GM12878 (cell line): Measurements from ENCODE around the gene CREB3L1. TPM values are rescaled to one million over a fixed set of nuclear protein-coding genes. Genes with fewer than 3 reads are reported as not detected.

Experiments
- ATAC-seq: fragments of 200-7000 bp; cut with Tn5 transposase; 3 replicates; pipeline ENCODE4 v1.9.1; 2020; ENCODE audit warnings: mild to moderate bottlenecking, moderate library complexity
- BruUV-seq: library from RNA; stranded (reverse); fragments of 400-500 nt; replicated peaks from 2 replicates; lab custom pipeline; 2021; lab: Mats Ljungman, UMichigan
- CTCF ChIA-PET: fragments of 300-600 bp; sonication (Branson Sonifier 250); formaldehyde crosslinking; extraction: SDS; loops from one replicate; lab custom pipeline; 2021; ENCODE audit warnings: inconsistent platforms; lab: Yijun Ruan, JAX
- POLR2A ChIA-PET: fragments of 350-600 bp; formaldehyde crosslinking; extraction: SDS; loops from one replicate; lab custom pipeline; 2021; ENCODE audit warnings: inconsistent platforms; lab: Charles Lee
- RAD21 ChIA-PET: fragments of 300-600 bp; sonication (Branson Sonifier 250); formaldehyde crosslinking; loops from one replicate; lab custom pipeline; 2023; ENCODE audit warnings: antibody characterized with exemption; ENCODE audit not compliant: unreplicated experiment; lab: Charles Lee
- SMC1A ChIA-PET: fragments of 300-600 bp; sonication (Branson Sonifier 250); formaldehyde crosslinking; loops from one replicate; lab custom pipeline; 2023; ENCODE audit not compliant: unreplicated experiment, uncharacterized antibody; lab: Charles Lee
- DNase-seq: peaks from one replicate; pipeline ENCODE4 v3.0.0-alpha.2; 2011; ENCODE audit warnings: low read depth, low spot score
- FAIRE-seq: peaks from 3 replicates; lab custom pipeline; 2011; peaks lifted over from hg19 to GRCh38; lab: Jason Lieb, UNC
- H2AFZ ChIP-seq: 2 replicates; pipeline ENCODE4 v1.6.0; 2011; ENCODE audit warnings: low read depth, low read length, control low read depth; ENCODE audit not compliant: control insufficient read depth
- H3K27ac ChIP-seq: 2 replicates; pipeline ENCODE4 v1.5.1; 2011; ENCODE audit warnings: control low read depth; ENCODE audit not compliant: control insufficient read depth, insufficient read depth
- H3K27me3 ChIP-seq, 2 experiments: replicated peaks in 1 of 2; 2 replicates each; pipeline versions ENCODE4 v1.6.0 to v1.6.1; 2011; ENCODE audit warnings: low read length in 1 of 2; ENCODE audit not compliant: control insufficient read depth in 2 of 2, insufficient read depth in 2 of 2
- H3K36me3 ChIP-seq, 2 experiments: 2 replicates each; pipeline ENCODE4 v1.5.1; 2011; ENCODE audit warnings: low read length in 1 of 2; ENCODE audit not compliant: control insufficient read depth in 2 of 2, insufficient read depth in 2 of 2
- H3K4me1 ChIP-seq: 2 replicates; pipeline ENCODE4 v1.6.1; 2011; ENCODE audit warnings: mild to moderate bottlenecking, low read length, moderate library complexity, mixed read lengths; ENCODE audit not compliant: control insufficient read depth, insufficient read depth
- H3K4me2 ChIP-seq: 2 replicates; pipeline ENCODE4 v1.6.0; 2011; ENCODE audit warnings: control low read depth; ENCODE audit not compliant: control insufficient read depth, insufficient read depth
- H3K4me3 ChIP-seq: fragments of 200-600 bp; sonication (generic); 2 replicates; pipeline ENCODE4 v1.5.1; 2016
- H3K79me2 ChIP-seq: 2 replicates; pipeline ENCODE4 v1.6.0; 2011; ENCODE audit warnings: low read length; ENCODE audit not compliant: control insufficient read depth, insufficient read depth
- H3K9ac ChIP-seq: 2 replicates; pipeline ENCODE4 v1.8.0; 2011; ENCODE audit warnings: low read length, control low read depth, mixed read lengths; ENCODE audit not compliant: control insufficient read depth, insufficient read depth
- H3K9me3 ChIP-seq: replicated peaks from 3 replicates; pipeline ENCODE4 v1.5.1; 2011; ENCODE audit warnings: mild to moderate bottlenecking, low read length; ENCODE audit not compliant: control insufficient read depth, insufficient read depth
- H4K20me1 ChIP-seq: 2 replicates; pipeline ENCODE4 v1.6.0; 2011; ENCODE audit not compliant: control insufficient read depth, insufficient read depth
- CEBPZ ChIP-seq: fragments of 150-350 bp; IDR thresholded peaks from 2 replicates; pipeline ENCODE4 v1.6.1; 2016; ENCODE audit warnings: low read depth, low read length
- DPF2 ChIP-seq: fragments of 450-650 bp; IDR thresholded peaks from 2 replicates; pipeline ENCODE4 v1.6.1; 2017; ENCODE audit warnings: mild to moderate bottlenecking
- EGR1 ChIP-seq, 2 experiments: IDR thresholded peaks; 1 replicate in 1 of 2; 2 replicates in 1 of 2; pipeline ENCODE4 v1.6.1; 2011 to 2012; ENCODE audit warnings: low read depth in 2 of 2, low read length in 2 of 2, borderline replicate concordance in 1 of 2, mild to moderate bottlenecking in 1 of 2, moderate library complexity in 1 of 2
- IKZF1 ChIP-seq: fragments of 450-650 bp; conservative IDR thresholded peaks from 2 replicates; pipeline ENCODE4 v1.6.1; 2017; ENCODE audit warnings: antibody characterized with exemption, mild to moderate bottlenecking
- JUND ChIP-seq: IDR thresholded peaks from 2 replicates; pipeline ENCODE4 v1.6.1; 2012; ENCODE audit warnings: low read depth, mild to moderate bottlenecking, low read length, improper control_type of control experiment, moderate library complexity
- MLLT1 ChIP-seq: fragments of 450-650 bp; IDR thresholded peaks from 2 replicates; pipeline ENCODE4 v1.6.1; 2016; ENCODE audit warnings: mild to moderate bottlenecking
- MTA2 ChIP-seq: fragments of 450-650 bp; IDR thresholded peaks from 2 replicates; pipeline ENCODE4 v1.6.1; 2016; ENCODE audit warnings: low read depth, mild to moderate bottlenecking, moderate library complexity
- PAX8 ChIP-seq: fragments of 450-650 bp; IDR thresholded peaks from 2 replicates; pipeline ENCODE4 v1.6.1; 2017; ENCODE audit warnings: mild to moderate bottlenecking, moderate library complexity
- TCF12 ChIP-seq: IDR thresholded peaks from 2 replicates; pipeline ENCODE4 v1.6.1; 2011; ENCODE audit warnings: low read depth, mild to moderate bottlenecking, low read length
- WGBS: methylation state at CpG from one replicate; pipeline ENCODE4 v1.1.6; 2016; ENCODE audit warnings: low lambda C conversion rate; ENCODE audit not compliant: insufficient replicate concordance, insufficient coverage; ENCODE audit errors: missing lambda C conversion rate; 5-methylcytosine and 5-hydroxymethylcytosine counted together
- in situ Hi-C: fragments of 300-500 bp; cut with MboI; formaldehyde crosslinking; loops from 9 replicates; pipeline ENCODE4 v1.14.3; 2018; ENCODE audit warnings: mixed read lengths
- intact Hi-C: fragments of 100-400 bp; cut with micrococcal nuclease; formaldehyde crosslinking; loops from one replicate; pipeline ENCODE4 v1.14.2; 2022; ENCODE audit not compliant: unreplicated experiment
- polyA plus RNA-seq, 11 experiments: library from polyadenylated mRNA; depleted of rRNA in 4 of 11; unstranded in 6 of 11; stranded (reverse) in 5 of 11; fragments of >200 nt; fragmentation: Nextera tagmentation in 4 of 11; fragmentation: Illumina TruSeq in 1 of 11; extraction: Ambion mirVana in 4 of 11; extraction: Trizol in 1 of 11; gene quantifications; 1 replicate in 1 of 11; 2 replicates in 10 of 11; pipeline versions ENCODE4 v1.2.1 to v1.2.3, GENCODE V29; 2011 to 2016; ENCODE audit warnings: inconsistent platforms in 2 of 11, missing spikeins in 2 of 11, low read depth in 1 of 11
- total RNA-seq, 4 experiments: library from RNA; depleted of rRNA in 3 of 4; stranded (reverse); fragments of >200 nt in 3 of 4; fragmentation: Illumina TruSeq in 1 of 4; extraction: Trizol in 1 of 4; gene quantifications; 2 replicates each; pipeline versions ENCODE4 v1.2.1 to v1.2.3, GENCODE V29; 2013 to 2021

CREB3L1 gene
- total and polyA plus RNA-seq, 10 of the 15 experiments (the other 5 are each of a cell fraction or from before 2014, with no cell fraction given) = 0.03 to 1.4 (median 0.22) TPM

DNA sequence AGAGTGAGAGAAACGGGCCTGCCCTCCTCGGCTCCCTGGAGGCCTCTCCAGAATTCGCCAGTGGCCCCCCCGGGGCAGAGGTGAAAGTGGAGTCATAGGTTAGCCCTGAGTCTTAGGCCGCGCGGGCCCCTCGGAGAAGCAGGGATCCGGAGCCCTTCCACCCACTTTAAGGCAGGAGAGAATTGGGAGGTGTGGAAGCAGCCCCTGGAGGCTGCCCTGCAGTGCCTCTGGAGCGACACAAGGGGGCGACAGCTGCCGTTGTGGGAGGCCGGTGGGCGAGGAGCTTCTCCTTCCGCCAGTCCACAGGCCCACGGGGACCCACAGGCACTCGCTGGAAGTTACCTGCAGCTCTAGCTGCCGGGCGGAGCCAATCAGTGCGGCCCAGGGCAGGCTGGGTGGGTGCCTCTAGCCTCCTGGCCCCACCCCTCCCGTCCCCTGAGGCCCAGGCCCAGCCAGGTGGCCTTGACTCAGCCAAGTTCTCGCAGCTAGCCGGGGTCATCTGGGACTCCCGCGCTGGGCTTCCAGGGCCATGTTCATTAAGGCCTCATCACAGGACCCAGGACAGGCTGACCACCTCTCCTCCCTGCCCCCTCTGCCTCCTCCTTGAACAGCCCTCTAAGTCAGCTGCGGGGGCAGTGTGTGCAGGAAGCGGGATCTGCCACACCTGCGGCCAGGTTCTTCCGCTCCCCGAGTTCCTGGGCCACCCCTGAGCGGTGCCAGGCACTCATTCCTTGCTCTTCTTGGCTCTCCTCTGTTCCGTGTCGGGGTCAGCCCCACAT lies 74.8 kb downstream of the CREB3L1 start (continued):
- TF ChIP-seq CEBPZ = no peak
- TF ChIP-seq MLLT1 = 0 out of 2 replicates have a peak, but pooled peaks have one; percentile 68

DNA sequence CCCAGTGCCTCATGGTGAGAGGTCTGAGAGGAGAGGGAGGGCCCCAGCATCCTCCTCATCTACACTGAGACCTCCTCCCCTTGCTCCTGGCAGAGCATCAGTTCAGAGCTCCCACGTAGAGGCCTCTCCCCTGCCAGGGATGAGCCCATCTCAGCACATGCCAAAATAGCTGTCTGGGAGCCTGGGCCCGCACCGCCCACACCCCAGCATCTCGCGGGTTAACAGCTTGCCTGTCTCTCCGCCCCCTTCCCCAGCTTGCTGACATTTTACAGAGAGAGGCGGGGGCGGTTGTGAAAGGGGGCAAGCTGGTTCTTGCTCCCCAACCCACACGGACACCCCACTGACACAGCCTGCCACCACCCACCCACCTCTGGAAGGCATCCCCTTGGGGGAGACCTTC lies 76.2 kb downstream of the CREB3L1 start:
- H3K79me2 ChIP-seq = peaks cover 49% of the 10 kb centered on the region
- in situ Hi-C loops (no loop called here), intact Hi-C loops (no loop called here)
- BruUV-seq = no TSS peak
- no peaks in the 10 kb centered on the region for H4K20me1 ChIP-seq
- 0 out of 2 replicates have a peak overlapping the region, but pooled peaks have one; percentile 25 for H3K27ac ChIP-seq
- H3K27me3 ChIP-seq = no peaks in the 10 kb centered on the region
- no peak overlapping the region for H3K9ac ChIP-seq
- peaks cover 28% of the 10 kb centered on the region for H3K4me1 ChIP-seq
- ChIA-PET SMC1A (interaction anchor here (0.6 to 5.0 kb wide), 4 partner anchors 8 to 290 kb away, joined by 3 to 32 read pairs (median 4); no protein-coding TSS in a partner anchor), RAD21 (interaction anchor here (2.5 to 4.3 kb wide), 3 partner anchors 8 to 34 kb away, joined by 13 to 24 read pairs (median 16); no protein-coding TSS in a partner anchor)
- H3K4me2 ChIP-seq = peak overlapping the region; percentile 43
- ATAC-seq = no peak
- WGBS = 42% methylated on average over 9 of the region's 9 CpGs
- TF ChIP-seq IKZF1 (peak; percentile 48), PAX8 (no peak), TCF12 (peak; percentile 65; the same call in 1 of the 2 replicates), DPF2 (0 out of 2 replicates have a peak, but pooled peaks have one; percentile 39), JUND (no peak), EGR1 (IDR thresholded peaks at IDR 0.05; ENCODE audit: borderline replicate concordance in 1 of 2, low read depth in 2 of 2, low read length in 2 of 2) (peak in 1 of 2 experiments; percentile 84; a peak in 2 of 3 replicates), MTA2 (no peak)
- TF ChIP-seq, all 136 proteins: peak for 4
- peaks cover 0 to 3% of the 10 kb centered on the region in 2 experiments; a peak in 3 of 4 replicates for H3K36me3 ChIP-seq
- DNase-seq = no peak
- no peak overlapping the region for H2AFZ ChIP-seq
- H3K9me3 ChIP-seq = no peaks in the 10 kb centered on the region
- CTCF ChIA-PET = interaction anchor here (1.2 to 19.9 kb wide), 4 partner anchors 12 to 265 kb away, joined by 4 to 423 read pairs (median 10); partner anchors contain the start of gene ATG13
- no peak for FAIRE-seq
- POLR2A ChIA-PET = no interaction called here
- no peak overlapping the region for H3K4me3 ChIP-seq
